Neural cell (in vitro differentiated cells): ENCODE measurements around the gene TRABD2B.

ENCODE experiments used
- EZH2 ChIP-seq: fragments of 200-600, 300-800 bp; shearing (Covaris generic), sonication (generic); IDR thresholded peaks from 2 replicates; pipeline ENCODE4 v1.6.1; 2014; ENCODE audit warnings: antibody characterized with exemption, low read length, borderline replicate concordance, mild to moderate bottlenecking; ENCODE audit not compliant: insufficient read depth, poor library complexity, severe bottlenecking
- POLR2AphosphoS5 ChIP-seq: IDR thresholded peaks from 2 replicates; pipeline ENCODE4 v1.6.1; 2012

GRCh38 chr1:47950471-47950870, 46.7 kb downstream of the TRABD2B start:
- no peak for TF ChIP-seq EZH2
- TF ChIP-seq POLR2AphosphoS5: no peak
